Retina (tissue), 1 donor: ENCODE results near the gene ZHX3.
A peak's percentile ranks its signal among the peaks of the same experiment; 100 is the strongest.
"Not testable (repeated sequence)": the region's sequence is repeated elsewhere in the genome, so short reads cannot be mapped to it uniquely, and the experiment has no call there.

Source experiments
- DNase-seq: peaks from one replicate; pipeline ENCODE4 v3.0.0-alpha.2; 2016

ZHX3 gene

DNA sequence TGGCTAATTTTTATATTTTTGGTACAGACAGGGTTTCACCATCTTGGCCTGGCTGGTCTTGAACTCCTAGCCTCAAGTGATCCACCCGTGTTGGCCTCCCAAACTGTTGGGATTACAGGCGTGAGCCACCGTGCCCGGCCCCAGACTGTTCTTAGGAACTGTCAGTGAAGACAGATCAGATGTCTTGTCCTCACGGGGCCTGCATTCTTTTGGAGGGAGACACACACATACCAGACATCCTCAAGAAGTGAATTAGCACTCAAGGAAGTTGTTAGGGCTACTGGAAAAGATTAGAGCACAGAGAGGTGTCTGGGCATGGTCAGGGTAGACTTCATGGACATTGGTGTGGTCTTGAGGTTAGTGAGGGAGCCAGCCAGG lies 12.8 kb upstream of the ZHX3 start:
- DNase-seq: no peak

DNA sequence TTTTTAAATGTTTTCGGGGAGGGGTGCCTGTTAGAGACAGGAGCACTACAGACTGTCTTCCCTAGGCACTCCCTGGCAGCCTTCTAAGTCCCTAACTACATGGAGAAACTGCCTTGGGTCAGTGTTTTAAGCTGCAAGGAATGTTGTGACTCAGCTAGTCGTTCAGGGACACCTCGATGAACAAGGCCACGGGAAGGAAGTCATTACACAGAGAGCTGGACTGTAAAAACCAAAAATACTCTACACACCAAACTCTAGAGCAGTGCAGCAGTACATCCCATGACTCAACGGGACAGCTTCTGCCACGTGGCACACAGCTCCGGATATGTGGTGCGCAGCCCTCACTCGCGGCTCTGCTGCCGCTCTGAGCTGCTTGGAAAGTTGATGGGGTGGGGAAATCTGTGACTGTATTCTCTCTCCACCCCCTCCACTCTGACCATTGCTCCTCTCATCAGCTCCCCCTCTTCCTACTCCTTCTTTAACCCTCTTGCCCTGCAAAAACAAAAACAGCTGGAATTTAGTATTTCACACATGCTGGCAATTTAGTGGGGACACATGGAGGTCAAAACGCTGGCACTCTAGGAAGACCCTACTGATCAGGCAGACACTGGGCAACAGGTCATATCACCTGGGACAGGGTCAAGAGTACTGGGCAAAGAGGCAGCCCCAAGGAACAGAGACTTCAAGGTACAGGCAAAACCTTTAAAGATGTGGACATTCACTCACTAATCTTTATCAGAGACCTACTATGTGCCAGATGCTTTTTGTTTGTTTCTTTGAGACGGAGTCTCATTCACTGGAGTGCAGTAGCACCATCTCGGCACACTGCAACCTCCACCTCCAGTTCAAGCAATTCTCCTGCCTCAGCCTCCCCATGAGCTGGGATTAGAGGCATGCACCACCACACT lies 12.2 kb upstream of the ZHX3 start:
- DNase-seq: no peak

DNA sequence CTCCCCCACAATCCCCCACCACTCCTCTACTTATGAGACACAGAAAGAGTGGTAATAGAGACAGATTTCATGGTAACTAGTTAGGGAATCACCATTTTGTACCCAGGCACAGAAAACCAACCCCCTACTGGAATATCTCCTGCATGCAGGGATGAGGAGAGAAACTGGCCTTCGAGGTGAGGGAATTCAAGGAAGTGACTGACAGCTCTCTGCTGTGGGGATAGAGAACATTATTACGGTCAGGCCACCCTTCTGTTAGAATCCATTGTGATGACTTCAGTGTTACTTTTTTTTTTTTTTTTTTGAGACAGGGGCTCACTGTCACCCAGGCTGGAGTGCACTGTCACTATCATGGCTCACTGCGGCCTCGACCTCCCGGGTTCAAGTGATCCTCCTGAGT lies 9.6 kb upstream of the ZHX3 start:
- DNase-seq: no peak

DNA sequence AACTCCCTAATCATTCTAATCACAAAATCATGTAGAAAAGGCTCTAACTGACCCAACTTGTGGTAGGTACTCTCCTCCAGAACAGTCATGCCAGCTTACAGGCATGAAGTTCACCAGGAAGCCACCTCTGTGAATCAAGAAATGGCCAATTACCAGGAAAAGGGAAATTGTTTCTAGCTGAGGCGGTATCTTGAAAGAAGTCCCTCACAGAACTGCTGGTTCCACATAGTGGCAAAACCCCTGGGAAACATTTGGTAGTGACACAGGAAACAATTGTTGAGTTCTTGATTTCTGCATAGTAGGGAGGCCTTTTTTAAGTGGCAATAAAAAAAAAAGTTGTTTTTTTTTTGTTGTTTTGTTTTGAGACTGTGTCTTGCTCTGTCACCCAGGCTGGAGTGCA lies 3.4 kb upstream of the ZHX3 start:
- DNase-seq: no peak

DNA sequence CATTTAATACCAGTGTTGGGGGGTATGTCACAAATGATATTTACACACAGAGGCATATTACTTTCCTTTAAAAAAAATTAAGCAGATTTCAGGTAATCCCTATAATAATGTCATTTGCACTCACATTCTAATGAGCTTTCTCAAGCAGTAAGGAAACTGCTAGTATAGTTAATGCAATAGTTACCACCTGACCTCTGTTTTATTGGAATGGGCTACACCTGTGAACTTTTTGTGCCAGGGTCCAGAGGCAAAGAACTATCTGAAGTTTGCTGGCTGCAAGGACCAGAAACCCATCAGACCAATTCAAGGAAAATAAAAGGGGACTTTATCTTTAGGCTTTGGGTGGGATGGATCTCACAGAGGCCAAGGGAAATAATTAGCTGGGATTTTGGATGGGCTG lies 2.9 kb upstream of the ZHX3 start:
- DNase-seq: no peak

DNA sequence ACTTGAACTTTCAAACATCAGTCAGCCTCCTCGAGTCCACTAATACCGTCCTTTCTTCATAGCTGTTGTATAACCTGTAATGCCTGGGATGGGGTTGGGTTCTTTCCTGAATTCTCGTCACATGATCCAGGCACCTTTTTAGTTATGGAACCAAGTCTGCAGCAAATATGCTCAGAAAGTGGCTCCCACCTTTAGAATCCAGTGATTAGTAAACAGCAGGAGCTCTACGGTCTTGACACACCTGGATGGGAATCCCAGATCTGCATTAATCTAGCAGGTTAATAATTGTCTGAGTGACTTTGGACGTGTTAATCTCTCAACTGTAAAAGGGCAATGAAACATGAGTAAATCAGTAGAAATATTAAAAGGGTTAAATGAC lies 729 bp upstream of the ZHX3 start:
- DNase-seq: no peak

DNA sequence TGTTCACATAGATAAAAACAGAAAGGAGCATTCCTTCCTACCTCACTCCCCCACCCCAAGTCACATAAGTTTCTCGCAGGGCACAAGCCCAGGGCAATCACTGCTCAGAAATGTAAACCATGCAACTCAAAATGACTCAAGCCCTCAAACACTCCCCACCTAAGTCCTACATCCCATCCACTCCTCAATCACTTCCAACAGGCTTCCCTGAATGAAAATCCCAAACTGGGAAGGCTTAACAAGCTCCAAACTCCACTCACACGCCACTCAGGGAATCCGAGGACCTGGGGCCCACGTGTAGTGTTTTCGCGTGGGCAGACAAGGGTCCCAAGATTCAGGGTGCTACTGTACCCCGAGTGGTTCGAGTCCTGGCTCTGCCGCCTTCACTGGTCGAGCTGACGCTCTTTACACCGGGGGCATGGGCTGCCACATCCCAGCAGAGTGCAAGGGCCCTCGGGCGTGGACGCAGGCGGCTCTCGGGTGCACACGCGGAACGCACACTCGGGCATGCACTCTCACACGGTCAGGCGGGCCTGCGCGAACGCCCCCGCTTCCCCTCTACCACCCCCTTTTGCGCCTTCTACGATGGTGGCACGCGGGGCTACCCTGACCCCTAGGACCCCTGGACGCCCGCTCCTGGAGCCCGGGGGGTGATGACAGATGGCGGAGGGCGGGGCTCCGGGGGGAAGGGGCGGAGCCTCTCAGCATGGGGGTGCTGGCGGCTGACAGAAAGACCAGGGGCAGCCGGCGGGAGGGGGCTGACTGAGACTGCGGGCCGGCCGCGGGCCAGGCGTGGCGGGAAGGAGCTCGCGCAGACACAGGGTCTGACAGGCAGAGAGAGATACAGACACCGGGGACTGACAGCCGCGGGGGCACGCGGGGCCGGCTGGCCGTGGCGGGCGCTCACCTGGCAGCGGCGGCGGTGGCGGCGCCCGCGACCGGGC lies 657 bp downstream of the ZHX3 start:
- DNase-seq: peak; percentile 78

DNA sequence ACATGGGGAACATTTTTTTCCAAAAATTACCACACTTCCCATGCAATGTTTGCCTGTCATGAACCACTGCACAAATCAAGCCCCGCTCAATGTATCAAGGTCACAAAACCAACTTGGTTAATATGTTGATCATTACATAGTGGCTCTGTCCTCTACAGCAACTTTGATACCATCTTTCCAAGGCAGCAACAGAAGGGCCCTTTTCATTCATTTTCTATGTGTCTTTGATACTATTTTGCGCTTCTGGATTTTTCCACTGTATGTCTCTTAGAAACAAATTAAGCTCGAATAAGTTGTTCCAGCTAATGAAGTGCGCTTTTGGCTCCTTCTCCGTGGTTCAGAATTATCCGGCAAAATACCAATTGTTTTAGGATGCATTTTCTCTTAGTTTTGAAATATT lies 1.5 kb downstream of the ZHX3 start:
- no peak for DNase-seq

DNA sequence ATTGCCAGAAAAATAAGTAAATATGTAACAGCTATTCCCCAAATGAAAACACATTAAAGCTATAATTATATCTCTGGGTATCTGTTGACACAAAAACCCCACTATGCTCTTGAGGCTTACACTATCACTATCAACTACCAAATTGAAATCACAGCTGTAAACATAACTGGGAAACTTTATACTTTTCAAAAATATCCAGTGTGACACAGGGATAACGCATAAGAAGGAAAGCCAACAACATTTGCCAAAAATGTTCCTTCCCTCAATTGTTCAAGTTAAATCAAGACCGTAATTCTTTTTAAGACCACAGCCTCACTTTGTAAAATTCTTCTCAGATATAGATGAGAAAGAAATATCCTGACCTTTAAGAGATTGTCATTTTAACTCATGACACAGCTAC lies 3.1 kb downstream of the ZHX3 start:
- DNase-seq: no peak

DNA sequence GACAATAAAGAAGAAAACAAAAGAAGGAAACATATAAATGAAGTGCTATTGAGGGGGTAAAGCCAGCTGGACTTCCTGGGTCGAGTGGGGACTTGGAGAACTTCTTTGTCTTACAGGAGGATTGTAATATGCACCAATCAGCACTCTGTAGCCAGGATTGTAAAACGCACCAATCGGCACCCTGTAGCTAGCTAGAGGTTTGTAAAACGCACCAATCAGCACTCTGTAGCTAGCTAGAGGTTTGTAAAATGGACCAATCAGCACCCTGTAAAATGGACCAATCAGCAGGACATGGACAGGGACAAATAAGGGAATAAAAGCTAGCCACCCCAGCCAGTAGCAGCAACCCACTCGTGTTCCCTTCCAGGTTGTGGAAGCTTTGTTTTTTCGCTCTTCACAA lies 5.5 kb downstream of the ZHX3 start:
- not testable (repeated sequence) for DNase-seq

DNA sequence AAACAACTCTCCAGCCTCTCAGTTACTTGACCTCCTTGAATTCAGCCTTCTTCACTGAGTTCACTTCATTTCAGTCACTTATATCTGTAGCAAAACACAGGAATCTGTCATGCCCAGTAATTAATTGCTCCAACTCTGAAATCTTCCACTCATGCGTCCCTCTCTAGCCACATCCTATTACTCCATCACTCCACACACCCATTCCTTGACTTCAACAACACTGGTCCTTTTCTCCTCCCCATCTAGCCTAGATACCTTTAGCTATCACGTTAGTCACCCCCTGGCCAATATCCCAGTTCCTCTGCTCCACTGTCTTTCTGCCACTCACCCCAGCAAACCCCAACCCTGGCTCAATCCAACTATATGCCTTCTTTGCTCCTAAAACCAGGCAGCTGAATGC lies 7.7 kb downstream of the ZHX3 start:
- DNase-seq: no peak

DNA sequence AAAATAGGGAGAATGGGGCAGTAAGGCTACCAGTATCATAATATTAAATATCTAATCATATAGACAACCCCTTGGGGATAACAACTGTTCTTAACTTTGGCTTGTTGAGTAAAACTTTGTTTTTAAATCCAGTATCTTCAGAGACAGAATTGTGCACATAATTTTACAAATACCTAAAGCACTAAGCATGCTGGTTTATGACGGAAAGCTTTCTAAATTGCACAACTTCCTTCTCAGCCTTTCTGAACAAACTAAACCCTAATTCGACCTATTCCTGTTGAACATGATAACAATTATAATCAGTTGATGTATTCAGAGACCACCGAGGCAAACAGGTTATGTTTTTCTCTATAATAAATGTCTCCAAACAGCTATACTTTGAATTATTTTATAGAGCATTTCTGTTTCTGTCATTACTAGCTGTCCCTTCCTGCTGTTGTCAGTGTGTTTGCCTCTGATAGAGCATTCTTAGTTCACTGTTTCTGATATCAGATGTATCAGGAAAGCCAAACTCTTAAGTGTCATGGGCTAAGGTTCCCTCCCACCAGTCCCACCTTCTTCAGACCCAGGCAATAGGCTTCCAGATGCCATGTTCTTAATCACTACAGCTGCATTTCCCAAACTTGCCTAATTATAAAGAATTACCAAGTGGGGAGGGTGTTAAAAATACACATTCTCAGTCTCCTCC lies 8.7 kb downstream of the ZHX3 start:
- no peak for DNase-seq

DNA sequence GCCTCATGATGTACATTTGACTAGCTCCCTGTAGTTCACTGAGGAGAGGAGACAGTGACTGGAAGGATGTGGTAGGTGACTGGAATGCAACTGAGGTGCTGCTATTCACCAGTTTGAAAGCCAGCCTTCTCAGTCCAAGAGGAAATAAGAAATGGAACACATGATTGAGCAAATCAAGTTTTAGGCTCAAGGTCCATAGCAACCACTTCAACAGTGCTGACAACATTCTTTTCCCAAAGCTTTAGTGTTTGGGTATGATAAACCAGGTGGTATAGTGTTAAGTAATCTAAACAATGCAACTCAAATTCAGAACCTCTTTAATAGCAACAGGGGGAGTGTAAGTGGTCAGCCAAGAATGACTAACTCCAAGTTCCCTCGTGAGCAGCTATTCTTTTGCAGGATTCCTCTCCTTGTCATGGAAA lies 9.2 kb downstream of the ZHX3 start:
- DNase-seq: no peak

DNA sequence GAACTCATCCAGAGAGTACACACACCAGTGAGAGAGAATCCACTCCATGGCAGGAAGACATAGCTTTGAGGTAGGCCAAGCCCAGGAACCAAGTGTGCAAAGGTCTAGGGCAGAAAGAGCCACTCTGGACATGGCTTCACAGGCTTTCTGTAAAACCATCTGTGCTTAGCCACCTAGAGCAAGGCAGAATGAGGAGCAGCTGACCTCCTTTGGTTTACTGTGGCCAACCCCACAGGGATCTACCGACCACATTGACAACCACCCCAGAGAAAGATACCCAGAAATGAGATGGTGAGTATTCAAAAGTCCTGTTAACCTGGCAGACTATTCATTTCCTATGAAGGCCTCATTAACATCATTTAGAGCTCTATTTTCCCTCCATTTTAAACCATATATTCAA lies 10.5 kb downstream of the ZHX3 start:
- DNase-seq: no peak

DNA sequence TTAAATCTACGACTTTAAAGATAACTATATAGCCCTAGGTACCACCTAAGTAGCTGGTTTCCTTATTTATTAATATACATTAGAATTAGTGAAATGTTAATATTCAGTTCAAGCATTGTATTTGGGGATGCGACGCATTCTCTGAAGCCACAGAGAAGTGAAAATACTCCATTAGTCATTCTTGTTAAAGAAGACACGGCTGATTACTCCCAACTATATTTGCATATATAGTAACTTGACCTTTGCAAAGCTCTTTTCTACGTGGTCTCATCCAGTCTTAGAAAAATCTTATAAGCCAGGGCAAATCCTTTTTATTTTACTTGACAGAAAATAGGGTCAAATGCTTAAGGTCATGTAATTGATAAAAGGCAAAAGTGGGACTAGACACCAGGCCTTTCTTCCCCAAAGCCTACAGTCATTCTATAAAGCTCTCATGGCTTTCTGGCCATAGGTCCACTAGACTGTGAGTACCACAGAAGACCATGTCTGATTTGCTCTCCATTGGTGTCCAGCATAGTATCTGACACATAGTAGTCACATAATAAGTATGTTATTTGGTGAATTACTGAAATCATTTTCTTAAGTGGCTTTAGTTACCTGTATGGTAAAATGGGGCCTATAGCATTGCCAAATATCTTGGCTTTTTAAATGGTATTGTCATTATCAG lies 11.3 kb downstream of the ZHX3 start:
- DNase-seq: no peak

DNA sequence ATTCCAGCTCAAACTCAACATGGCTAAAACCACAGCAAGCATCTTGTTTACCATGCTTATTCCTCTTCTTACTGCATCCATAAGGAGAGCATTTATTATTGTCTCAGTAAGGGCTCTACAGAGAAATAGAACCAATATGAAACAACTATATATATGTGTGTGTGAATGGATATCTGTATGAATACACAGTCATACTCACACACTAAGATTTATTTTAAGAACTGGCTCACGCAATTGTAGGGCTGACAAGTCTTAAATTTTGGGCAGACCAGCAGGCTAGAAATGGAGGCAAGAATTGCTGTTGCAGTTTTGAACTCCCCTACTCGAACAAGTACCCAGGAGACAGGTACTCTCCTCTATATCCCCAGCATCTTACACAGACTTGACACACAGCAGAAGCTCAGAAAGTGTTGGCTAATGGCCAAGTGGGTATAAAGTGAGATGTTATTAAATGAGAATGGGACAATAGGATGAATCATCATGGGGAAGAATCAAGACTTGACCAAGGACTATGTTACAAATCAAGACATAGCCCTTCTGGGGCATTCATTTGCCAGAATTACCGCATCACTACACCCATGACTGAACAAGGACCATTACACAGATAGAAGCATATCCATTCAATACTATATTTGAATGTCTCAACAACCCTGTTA lies 13.0 kb downstream of the ZHX3 start:
- no peak for DNase-seq

DNA sequence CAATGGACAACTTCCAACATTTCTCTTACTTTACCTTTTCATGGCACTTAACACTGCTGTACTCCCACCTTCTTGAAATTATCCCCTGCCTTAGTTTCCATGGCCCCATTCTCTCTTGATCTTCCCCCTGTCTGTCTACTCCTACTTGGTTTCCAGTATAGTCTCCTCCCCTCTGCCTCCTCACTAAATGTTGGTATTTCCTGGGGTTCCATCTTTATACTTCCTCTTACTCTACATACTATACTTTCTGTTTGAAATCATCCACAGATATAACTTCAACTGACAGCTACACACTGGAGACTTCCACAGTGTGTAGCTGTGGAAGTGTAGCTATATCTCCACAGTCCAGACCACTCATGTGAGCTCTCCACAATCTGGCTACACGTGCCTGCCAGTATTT lies 13.5 kb downstream of the ZHX3 start:
- DNase-seq: peak; percentile 14

DNA sequence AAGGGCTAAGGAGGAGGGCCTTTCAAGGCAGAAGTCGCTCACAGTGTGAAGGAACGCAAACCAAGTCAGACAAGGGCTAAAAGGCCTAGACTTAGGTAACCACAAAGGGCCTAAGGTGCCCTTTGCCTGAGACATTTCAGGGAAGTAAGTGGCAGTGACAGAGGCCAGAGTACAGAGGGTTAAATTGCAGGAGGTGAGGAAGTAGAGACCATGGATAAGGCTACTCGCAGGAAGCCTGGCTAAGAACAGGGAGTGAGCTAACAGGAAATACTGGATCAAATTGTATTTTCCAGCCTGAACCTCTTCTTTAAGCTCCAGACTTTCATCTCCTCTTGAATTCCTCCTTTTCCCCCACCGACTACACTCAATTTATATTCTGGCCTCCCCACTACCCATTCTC lies 16.6 kb downstream of the ZHX3 start:
- DNase-seq: no peak

DNA sequence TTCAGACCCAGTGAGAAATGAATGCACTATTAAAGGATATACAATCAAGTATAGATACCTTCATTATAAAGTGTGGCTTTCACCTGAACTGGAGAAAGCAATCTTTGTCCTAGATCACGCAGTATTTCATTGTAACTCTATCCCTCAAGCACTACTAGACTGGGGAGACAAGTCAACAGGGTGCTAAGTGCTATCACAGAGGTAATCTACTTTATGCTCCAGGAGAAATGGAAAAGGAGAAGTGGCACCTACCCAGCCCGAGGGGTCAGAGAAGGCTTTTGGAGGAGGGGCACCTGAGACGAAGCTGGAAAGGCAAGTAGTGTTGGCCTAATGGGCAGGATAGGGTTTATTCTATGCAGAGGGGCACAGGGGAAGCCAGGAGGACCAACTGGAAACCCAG lies 17.1 kb downstream of the ZHX3 start:
- no peak for DNase-seq

DNA sequence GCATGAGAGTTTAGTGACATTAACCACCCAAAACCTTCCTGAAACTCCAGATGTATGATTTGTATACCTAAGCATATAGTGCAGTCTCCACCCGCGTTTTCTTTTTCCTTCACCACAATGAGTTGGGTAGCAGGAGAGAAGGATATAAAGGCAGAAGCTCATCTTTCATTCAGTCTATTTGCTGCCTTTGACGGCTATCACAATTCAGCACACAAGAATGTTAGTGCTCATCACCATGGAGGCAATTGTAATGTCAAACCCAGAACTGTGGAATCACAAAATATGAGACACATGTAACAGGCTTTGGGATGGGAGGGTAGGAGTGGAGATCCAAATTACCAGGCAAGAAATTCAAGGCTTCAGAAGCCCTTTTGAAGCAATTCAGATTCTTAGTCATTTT lies 17.6 kb downstream of the ZHX3 start:
- DNase-seq: no peak

DNA sequence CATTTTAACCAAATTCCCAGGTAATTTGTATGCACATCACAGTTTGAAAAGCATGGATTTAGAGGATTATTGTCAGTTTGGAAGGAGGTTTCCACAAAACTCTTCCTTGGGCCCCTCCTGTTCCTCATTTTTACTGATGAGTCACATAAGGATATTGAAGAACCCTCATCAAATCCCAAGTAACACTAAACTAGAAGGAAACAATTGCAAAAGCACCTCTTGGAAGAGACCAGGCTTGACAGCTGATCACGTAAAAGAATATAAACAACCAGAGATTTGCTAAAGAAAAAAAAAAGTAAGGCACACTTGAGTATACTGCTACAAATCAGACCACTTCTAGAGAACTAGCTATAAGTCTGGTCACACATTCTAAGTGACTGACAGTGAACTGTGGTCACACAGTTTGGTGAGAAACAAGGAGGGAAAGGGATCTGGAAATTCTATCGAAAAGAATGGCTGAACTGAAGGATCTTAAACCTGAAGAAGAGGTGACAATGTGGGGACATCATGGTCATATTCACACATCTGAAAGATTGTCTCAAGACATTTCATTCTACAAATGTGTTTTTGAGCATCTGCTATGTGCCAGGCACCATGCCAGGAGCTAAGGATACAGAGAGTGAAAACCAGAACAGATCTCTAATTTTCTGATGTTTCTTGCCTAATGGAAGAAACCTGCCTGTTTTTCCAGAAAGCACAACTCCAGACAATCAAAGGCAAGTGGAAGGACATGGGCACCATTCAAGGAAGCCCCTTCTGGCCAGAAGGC lies 24.1 kb downstream of the ZHX3 start:
- DNase-seq: no peak
